T1000 (cell line): ENCODE results near the gene NR3C1.

ENCODE experiments used
- DNase-seq: peaks from one replicate; lab custom pipeline; 2025; ENCODE audit warnings: mixed read lengths; lab: John Stamatoyannopoulos, UW

Gene NR3C1

GRCh38 chr5:143425835-143426234, 22.3 kb upstream of the NR3C1 start:
- no peak for DNase-seq

- no peak for DNase-seq
Measured at GRCh38 chr5:143418140-143418866, 14.8 kb upstream of the NR3C1 start.

GRCh38 chr5:143417503-143418139, 14.1 kb upstream of the NR3C1 start:
- DNase-seq = no peak

GRCh38 chr5:143416411-143416810, 12.9 kb upstream of the NR3C1 start:
- DNase-seq = no peak

GRCh38 chr5:143413958-143414669, 10.6 kb upstream of the NR3C1 start:
- no peak for DNase-seq

GRCh38 chr5:143412661-143413342, 9.3 kb upstream of the NR3C1 start:
- DNase-seq = no peak

- no peak for DNase-seq
Measured at GRCh38 chr5:143409926-143410325, 6.4 kb upstream of the NR3C1 start.

- no peak for DNase-seq
Measured at GRCh38 chr5:143406408-143406807, 2.9 kb upstream of the NR3C1 start.

- DNase-seq = no peak
Measured at GRCh38 chr5:143405849-143406098, 2.3 kb upstream of the NR3C1 start.

- DNase-seq = peak; percentile 79
Measured at GRCh38 chr5:143405063-143405848, 1.8 kb upstream of the NR3C1 start.

GRCh38 chr5:143404416-143405062, 1.1 kb upstream of the NR3C1 start:
- peak; percentile 51 for DNase-seq

- no peak for DNase-seq
Measured at GRCh38 chr5:143403334-143403592, 223 bp downstream of the NR3C1 start.

GRCh38 chr5:143402553-143403333, 743 bp downstream of the NR3C1 start:
- peak; percentile 37 for DNase-seq

GRCh38 chr5:143402017-143402552, 1.4 kb downstream of the NR3C1 start:
- DNase-seq = no peak

GRCh38 chr5:143401227-143402016, 2.1 kb downstream of the NR3C1 start:
- DNase-seq = no peak

GRCh38 chr5:143400541-143401226, 2.8 kb downstream of the NR3C1 start:
- no peak for DNase-seq

GRCh38 chr5:143399616-143400540, 3.6 kb downstream of the NR3C1 start:
- no peak for DNase-seq
